GM12875 (cell line): ENCODE data around the gene KNSTRN.

Experiments used
- H3K4me3 ChIP-seq: one replicate; pipeline ENCODE4 v1.5.1; 2011; ENCODE audit warnings: low read depth, low read length, control low read depth
- CTCF ChIP-seq: IDR thresholded peaks from 2 replicates; pipeline ENCODE4 v1.5.1; 2011; ENCODE audit warnings: low read depth, mild to moderate bottlenecking, control low read depth, inconsistent platforms, low read length, moderate library complexity, borderline replicate concordance; ENCODE audit not compliant: insufficient read depth

The KNSTRN gene

GRCh38 chr15:40354408-40355171, 27.9 kb upstream of the KNSTRN start:
- peak; percentile 58 for TF ChIP-seq CTCF
- no peak overlapping the region for H3K4me3 ChIP-seq

- no peak overlapping the region for H3K4me3 ChIP-seq
- TF ChIP-seq CTCF: no peak
Observed at GRCh38 chr15:40355976-40356585, 26.4 kb upstream of the KNSTRN start.

- no peak for TF ChIP-seq CTCF
- H3K4me3 ChIP-seq: no peak overlapping the region
Observed at GRCh38 chr15:40357246-40357645, 25.3 kb upstream of the KNSTRN start.

GRCh38 chr15:40357723-40358470, 24.6 kb upstream of the KNSTRN start, which contains the start of gene DISP2:
Gene DISP2, plus strand, starts transcription at chr15:40358219. Its CDS starts 103 bp downstream, at chr15:40358322.
- no peak for TF ChIP-seq CTCF
- peak within 1 kb of the TSS; percentile 53 for H3K4me3 ChIP-seq

GRCh38 chr15:40358471-40359353, 23.8 kb upstream of the KNSTRN start:
- TF ChIP-seq CTCF: peak; percentile 25; the same call in 1 of the 2 replicates
- peak overlapping the region; percentile 53 for H3K4me3 ChIP-seq

GRCh38 chr15:40360015-40360414, 22.5 kb upstream of the KNSTRN start:
- no peak for TF ChIP-seq CTCF
- no peak overlapping the region for H3K4me3 ChIP-seq
